Motor neuron (in vitro differentiated cells): ENCODE data around the gene PACSIN1. TPM values are rescaled to one million over a fixed set of nuclear protein-coding genes. Genes with fewer than 3 reads are reported as not detected.

ENCODE experiments used
- ATAC-seq, 8 experiments: fragments of 200-7000 bp; cut with Tn5 transposase; replicated peaks in 6 of 8; 2 replicates each; pipeline ENCODE4 v1.8.0; 2021; ENCODE audit warnings: mild to moderate bottlenecking in 8 of 8, moderate library complexity in 8 of 8
- H3K27ac ChIP-seq, 2 donors: fragments of 250-450 bp; sonication (Bioruptor Pico); 2 replicates each; pipeline ENCODE4 v1.9.0; 2021; ENCODE audit warnings: antibody characterized with exemption in 2 of 2, mild to moderate bottlenecking in 2 of 2, moderate library complexity in 1 of 2
- H3K4me1 ChIP-seq, 2 donors: fragments of 250-450 bp; sonication (Bioruptor Pico); replicated peaks in 1 of 2; 2 replicates each; pipeline ENCODE4 v1.6.1; 2021; ENCODE audit warnings: antibody characterized with exemption in 2 of 2, mild to moderate bottlenecking in 2 of 2, moderate library complexity in 1 of 2
- H3K4me3 ChIP-seq, 5 donors: fragments of 250-450 bp; sonication (Bioruptor Pico); 2 replicates each; pipeline ENCODE4 v1.9.0; 2021; ENCODE audit warnings: antibody characterized with exemption in 5 of 5, mild to moderate bottlenecking in 5 of 5, moderate library complexity in 4 of 5
- WGBS, 10 experiments: fragments of 450-650 bp; shearing (Covaris generic); methylation state at CpG; one replicate each; pipeline ENCODE4 v1.0.0; 2022; 5-methylcytosine and 5-hydroxymethylcytosine counted together
- in situ Hi-C, 9 experiments: fragments of 400-800 bp; cut with MboI; loops; one replicate each; pipeline ENCODE4 v1.15.0; 2021; ENCODE audit warnings: low sequenced_read_pairs in 9 of 9, low pct_unique_long_range_greater_than_20kb in 2 of 9; ENCODE audit not compliant: unreplicated experiment in 9 of 9
- total RNA-seq, 8 experiments: library from RNA; unstranded; fragments of 300-600 nt; gene quantifications; 2 replicates each; pipeline versions ENCODE4 v1.2.3 to v1.2.4, GENCODE V29; 2022

Gene PACSIN1
- total RNA-seq, 8 experiments from 2014 or later: 0.61 to 4.7 (median 1.3) TPM

DNA sequence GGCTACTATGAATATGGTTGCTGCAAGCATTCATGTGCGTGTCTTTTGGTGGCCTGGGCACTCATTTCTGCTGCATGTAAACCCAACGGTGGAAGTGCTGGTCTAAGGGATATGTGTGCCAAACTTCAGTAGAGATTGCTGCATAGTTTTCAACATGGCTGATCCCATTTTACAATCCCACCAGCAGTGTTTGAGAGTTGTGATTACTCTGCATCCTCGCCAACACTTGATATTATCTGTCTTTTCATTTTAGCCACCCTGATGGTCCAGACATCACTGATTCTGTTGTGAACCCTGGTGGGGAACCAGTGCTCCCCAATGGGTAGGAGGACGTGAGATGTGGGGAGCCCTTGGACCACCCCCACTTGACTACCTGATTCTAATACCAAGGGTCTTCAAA lies 27.5 kb downstream of the PACSIN1 start:
- in situ Hi-C loops: no loop called here
- H3K4me1 ChIP-seq: peaks cover 13 to 17% of the 10 kb centered on the region in 2 donors
- ATAC-seq: no peak
- no peak overlapping the region for H3K27ac ChIP-seq
- no peak overlapping the region for H3K4me3 ChIP-seq
- 41 to 100% (median 86%) methylated on average over 2 to 4 of the region's 4 CpGs; no CpG with 5 or more reads in 4 of the 10 experiments for WGBS, 10 experiments

DNA sequence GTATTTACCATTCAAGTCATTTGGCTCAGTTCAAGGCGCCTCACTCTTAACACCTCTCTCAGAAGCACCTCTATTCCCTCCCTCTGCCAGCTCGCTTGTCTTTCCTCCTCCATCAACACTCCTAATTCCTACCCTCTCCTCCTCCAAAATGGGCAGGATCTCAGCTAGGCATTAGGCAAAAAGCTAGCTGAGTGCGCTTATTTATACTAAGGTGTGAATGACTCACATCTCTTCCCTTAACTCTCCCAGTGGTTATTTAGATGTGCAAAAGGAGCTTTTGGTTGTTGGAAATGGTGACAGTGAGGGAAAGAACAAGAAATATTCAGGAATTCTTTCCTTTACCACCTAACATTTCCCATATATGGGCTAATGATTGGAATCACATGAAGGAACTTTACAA lies 29.1 kb downstream of the PACSIN1 start:
- peak in 1 of 8 experiments; percentile 70 for ATAC-seq
- no peak overlapping the region for H3K27ac ChIP-seq
- 17 to 100% (median 93%) methylated on average over 1 to 3 of the region's 3 CpGs; no CpG with 5 or more reads in 1 of the 10 experiments for WGBS, 10 experiments
- H3K4me1 ChIP-seq: peaks cover 13 to 16% of the 10 kb centered on the region in 2 donors
- H3K4me3 ChIP-seq: no peak overlapping the region
- in situ Hi-C loops: no loop called here

DNA sequence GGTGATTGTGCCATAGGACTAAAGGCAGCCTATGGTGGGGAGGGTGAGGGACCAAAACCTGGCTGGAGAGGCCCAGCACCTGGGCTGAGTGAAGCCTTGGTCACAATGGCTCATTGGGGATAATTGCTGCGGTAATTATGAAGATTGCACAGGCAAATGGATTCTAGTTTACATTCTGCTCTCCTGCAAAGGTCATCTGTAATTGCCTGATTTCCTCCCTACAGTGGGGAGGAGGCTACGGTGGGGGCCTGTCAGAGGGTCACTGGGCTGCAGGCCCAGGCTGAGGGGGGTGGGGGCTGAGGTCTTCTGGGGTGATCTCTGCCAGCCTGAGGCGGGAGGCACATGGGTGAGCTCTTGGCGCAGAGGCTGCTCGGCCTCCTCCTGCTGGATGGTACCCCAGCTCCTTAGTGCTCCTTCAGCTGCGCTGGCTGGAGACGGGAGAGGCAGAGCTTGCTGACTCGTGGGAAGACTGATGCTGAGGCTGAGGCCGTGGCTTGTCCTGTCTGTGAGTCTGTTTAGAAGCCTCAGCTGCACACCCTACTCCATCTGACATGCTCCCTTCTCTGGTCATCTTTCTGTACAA lies 30.3 kb downstream of the PACSIN1 start:
- H3K27ac ChIP-seq: no peak overlapping the region
- 0 to 67% (median 30%) methylated on average over 1 to 2 of the region's 9 CpGs; no CpG with 5 or more reads in 6 of the 10 experiments for WGBS, 10 experiments
- ATAC-seq: peak in 3 of 8 experiments; percentile 20 to 43 (median 31)
- in situ Hi-C loops: no loop called here
- H3K4me3 ChIP-seq: no peak overlapping the region
- peaks cover 3 to 4% of the 10 kb centered on the region in 2 donors for H3K4me1 ChIP-seq

DNA sequence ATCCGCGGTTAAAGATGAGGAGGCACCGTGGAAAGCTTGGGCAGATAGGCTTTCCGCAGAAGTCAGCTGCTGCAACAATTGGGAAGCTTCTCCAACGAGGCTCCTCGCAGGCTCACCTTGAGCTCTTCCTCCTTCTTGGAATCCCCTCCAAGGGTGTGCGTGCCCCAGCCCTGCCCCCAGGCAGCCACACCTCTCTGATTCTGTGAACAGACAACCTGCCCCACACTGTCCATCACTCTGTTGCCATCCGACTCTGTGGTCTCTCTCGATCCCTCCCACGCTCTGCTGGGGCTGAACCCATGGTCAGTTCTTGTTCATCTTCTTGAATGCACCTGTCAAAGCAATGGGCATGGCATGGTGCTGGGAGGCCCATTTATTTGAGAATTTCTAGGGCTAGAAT lies 31.5 kb downstream of the PACSIN1 start:
- in situ Hi-C loops: no loop called here
- no peak for ATAC-seq
- Histone ChIP-seq H3K4me3 (no peak overlapping the region), H3K4me1 (no peaks in the 10 kb centered on the region), H3K27ac (no peak overlapping the region)
- WGBS, 10 experiments: 70 to 89% (median 78%) methylated on average over 3 to 4 of the region's 10 CpGs; no CpG with 5 or more reads in 6 of the 10 experiments

DNA sequence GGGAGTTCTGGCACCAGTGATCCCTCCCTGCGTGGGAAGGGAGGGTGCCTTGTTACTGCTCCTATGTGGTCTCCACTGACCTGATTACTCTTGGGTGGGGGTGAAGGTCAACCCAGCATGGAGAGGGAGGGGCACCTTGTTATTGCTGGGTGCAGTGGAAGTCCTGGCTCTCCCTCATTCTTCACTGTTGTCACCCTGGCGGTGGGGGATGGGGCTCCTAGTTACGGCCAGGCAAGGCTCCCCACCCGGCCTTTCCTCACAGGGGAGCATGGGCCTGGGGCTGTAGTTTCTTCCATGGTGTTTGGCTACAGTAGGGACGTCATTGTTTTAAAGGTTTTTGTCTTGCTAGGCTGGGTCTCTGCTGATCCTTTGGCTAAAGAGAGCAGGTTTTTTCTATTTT lies 40.8 kb downstream of the PACSIN1 start:
- Histone ChIP-seq H3K4me3 (no peak overlapping the region), H3K27ac (no peak overlapping the region), H3K4me1 (peaks cover 0 to 4% of the 10 kb centered on the region in 2 donors)
- no peak for ATAC-seq
- in situ Hi-C loops: no loop called here
- WGBS, 10 experiments: 17 to 94% (median 61%) methylated on average over 1 to 3 of the region's 5 CpGs; no CpG with 5 or more reads in 2 of the 10 experiments

DNA sequence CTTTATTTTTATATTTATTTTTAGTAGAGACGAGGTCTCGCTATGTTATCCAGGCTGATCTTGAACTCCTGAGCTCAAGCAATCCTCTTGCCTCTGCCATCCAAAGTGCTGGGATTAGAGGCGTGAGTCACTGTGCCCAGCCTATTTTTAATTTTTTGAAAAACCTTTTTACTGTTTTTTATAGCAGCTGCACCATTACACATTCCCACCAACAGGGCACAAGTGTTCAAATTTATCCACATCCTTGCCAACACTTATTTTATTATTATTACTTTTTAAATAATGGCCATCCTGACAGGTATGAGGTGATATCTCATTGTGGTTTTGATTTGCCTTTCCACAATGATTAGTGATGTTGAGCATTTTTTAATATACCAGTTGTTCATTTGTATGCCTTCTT lies 42.5 kb downstream of the PACSIN1 start:
- 73 to 100% (median 90%) methylated on average over 2 to 3 of the region's 3 CpGs; no CpG with 5 or more reads in 1 of the 10 experiments for WGBS, 10 experiments
- Histone ChIP-seq H3K4me1 (peaks cover 12 to 19% of the 10 kb centered on the region in 2 donors), H3K4me3 (no peak overlapping the region), H3K27ac (no peak overlapping the region)
- in situ Hi-C loops: no loop called here
- ATAC-seq: no peak

DNA sequence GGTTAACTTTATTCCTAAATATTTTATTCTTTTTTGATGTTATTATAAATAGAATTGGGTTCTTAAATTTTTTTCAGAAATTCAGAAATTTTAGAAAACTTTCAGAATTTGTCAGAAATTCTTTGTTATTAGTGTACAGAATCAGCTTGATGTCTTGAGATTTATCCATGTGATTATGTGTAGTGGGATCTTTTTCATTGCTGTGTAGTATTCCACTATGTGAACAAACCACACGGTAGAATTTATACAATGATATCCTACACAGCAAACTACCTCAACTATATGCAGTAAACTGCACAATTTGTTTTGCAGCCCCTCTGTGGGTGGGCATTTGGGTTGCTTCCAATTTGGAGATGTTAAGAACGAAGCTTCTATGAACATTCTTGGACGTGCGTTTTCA lies 43.9 kb downstream of the PACSIN1 start:
- in situ Hi-C loops: no loop called here
- Histone ChIP-seq H3K4me1 (peaks cover 22 to 29% of the 10 kb centered on the region in 2 donors), H3K27ac (no peak overlapping the region), H3K4me3 (no peak overlapping the region)
- WGBS, 10 experiments: 71 to 100% (median 95%) methylated on average over 1 to 4 of the region's 4 CpGs
- no peak for ATAC-seq

DNA sequence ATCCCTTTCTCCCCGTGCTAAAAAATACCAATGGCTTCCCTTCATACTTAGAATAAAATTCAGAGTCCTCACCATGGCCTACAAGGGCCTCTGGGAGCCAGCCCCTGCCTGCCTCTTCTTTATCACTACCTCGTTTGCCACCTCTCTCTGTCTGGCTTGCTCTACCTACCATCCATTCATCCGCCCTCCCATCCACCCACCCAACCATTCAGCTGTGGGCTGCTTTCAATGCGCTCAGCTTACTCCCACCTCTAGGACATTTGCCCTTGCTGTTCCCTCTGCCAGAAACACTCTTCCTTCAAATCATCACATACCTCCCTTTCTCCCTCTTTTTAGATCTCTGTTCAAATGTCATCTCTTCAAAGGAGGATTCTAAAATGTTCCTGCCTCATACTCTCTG lies 44.4 kb downstream of the PACSIN1 start:
- in situ Hi-C loops: no loop called here
- H3K4me1 ChIP-seq: peaks cover 27 to 34% of the 10 kb centered on the region in 2 donors
- no peak overlapping the region for H3K27ac ChIP-seq
- no peak overlapping the region for H3K4me3 ChIP-seq
- 40 to 90% (median 77%) methylated on average over 1 to 3 of the region's 4 CpGs; no CpG with 5 or more reads in 4 of the 10 experiments for WGBS, 10 experiments
- no peak for ATAC-seq

DNA sequence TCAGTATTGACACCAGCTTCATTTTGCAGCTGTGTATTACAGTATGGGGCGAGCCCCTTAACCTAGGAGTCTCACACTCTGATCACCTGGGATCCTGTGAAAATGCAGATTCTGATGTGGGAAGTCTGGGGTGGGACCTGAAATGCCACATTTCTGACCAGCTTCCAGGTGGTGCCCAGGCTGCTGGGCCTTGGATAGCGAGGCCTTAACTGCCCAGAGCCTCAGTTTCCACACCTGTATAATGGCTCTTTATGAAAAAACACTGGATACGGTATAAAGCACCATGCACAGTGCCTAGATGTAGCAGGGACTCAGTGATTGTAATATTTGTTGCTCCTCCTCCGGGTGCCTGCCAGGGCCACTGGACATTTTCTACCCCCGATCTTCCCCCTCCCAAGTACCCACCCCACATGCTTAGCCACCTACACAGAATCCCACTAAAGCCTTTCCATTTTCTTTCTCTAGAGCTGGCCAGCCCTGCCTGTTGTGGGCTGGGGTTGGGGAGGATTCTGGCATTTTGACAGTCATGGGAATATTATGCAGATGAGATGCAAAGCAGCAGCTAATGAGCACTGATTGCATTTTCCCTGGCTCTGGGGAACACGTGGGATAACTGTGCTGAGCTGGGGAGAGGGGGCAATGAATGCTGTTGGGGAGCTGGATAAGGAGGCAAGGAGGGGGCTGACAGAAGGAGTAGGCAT lies 45.5 kb downstream of the PACSIN1 start:
- Histone ChIP-seq H3K27ac (no peak overlapping the region), H3K4me1 (peaks cover 36 to 43% of the 10 kb centered on the region in 2 donors), H3K4me3 (no peak overlapping the region)
- WGBS, 10 experiments: 60 to 100% (median 94%) methylated on average over 1 to 3 of the region's 6 CpGs; no CpG with 5 or more reads in 4 of the 10 experiments
- in situ Hi-C loops: no loop called here
- peak in 1 of 8 experiments; percentile 79 for ATAC-seq

DNA sequence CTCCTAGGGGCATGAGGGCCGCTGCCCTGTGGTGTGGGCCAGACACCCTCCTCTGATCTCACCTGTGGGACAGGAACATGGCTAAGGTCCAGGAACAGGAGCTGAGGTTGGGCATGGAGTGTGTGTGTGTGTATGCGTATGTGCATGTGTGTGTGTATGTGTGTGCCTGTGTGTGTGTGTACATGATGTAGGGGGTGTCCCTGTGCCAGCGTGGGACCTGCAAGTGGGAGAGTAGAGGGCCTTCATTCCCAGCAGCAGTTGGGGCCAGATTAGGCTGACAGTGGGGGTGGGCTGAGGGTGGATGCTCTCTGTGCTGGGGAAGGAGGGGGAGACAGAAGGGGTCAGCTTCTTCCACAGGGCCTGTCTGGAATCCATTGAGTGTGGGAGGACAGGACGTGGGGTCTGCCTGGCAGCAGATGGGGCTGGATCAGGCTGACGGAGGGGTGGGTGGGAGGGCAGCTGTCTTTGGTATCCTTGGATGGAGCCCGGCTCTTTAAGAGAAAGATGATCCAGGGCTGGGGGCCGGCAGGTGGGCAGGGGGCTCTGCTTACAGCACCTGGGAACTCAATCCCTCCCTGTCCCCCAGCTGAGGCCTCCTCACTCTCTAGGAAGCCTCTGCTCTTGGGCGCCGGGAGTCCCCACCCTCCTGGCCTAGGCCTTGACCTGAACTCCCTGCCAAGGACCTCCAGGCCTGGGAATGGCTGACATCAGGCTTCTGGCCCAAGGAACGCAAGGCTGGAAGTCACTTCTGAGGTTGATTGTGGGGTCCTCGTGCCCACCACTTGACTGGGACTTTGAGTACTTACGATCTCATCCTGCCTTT lies 46.2 kb downstream of the PACSIN1 start:
- peaks cover 36 to 43% of the 10 kb centered on the region in 2 donors for H3K4me1 ChIP-seq
- peak in 1 of 8 experiments; percentile 45 for ATAC-seq
- 0 to 56% methylated on average over 1 to 6 of the region's 12 CpGs; no CpG with 5 or more reads in 8 of the 10 experiments for WGBS, 10 experiments
- H3K4me3 ChIP-seq: no peak overlapping the region
- H3K27ac ChIP-seq: no peak overlapping the region
- in situ Hi-C loops: no loop called here

DNA sequence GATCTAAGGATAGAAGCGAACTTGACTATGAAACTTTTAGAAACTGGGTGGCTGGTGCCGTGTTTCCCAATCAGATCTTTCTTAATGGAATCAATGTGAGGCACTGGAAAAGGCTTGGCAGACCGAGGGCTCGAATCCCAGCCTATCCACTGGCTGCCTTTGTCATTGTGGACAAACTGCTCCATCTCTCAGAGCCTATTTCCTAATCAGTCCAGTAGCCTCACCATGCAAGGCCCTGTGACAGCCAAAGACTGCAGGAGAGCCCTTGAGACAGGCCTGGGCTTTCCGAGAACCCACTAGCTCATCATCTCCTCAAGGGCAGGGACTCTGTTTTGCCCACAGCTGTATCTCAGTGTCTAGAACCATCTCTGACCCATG lies 46.9 kb downstream of the PACSIN1 start:
- no peak for ATAC-seq
- in situ Hi-C loops: no loop called here
- 34 to 100% (median 86%) methylated on average over 1 to 4 of the region's 5 CpGs; no CpG with 5 or more reads in 4 of the 10 experiments for WGBS, 10 experiments
- H3K4me1 ChIP-seq: peaks cover 36 to 43% of the 10 kb centered on the region in 2 donors
- H3K4me3 ChIP-seq: no peak overlapping the region
- H3K27ac ChIP-seq: peak overlapping the region in 1 of 2 donors; percentile 12

DNA sequence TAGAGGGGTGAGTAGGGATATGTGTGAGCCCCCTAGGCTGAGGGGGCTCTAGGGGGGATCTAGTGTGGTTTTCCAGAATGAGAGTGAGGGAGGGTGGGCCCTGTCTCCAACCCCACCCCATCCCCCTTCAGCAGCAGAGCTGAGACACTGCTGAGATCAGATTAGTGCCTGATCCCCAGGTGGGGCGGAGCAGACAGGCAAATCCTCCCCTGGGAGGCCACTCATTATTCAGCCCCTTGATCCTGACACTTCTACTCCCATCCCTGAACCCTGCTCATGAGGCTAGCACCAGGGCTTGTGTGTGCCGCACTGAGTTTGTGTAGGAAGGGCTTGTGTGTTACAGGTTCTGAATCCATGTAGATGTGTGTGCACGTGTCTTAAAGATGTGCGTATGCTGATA lies 47.8 kb downstream of the PACSIN1 start:
- 90 to 100% methylated on average over 1 to 2 of the region's 4 CpGs; no CpG with 5 or more reads in 8 of the 10 experiments for WGBS, 10 experiments
- Histone ChIP-seq H3K27ac (peak overlapping the region in 1 of 2 donors; percentile 11), H3K4me3 (no peak overlapping the region), H3K4me1 (peaks cover 36 to 43% of the 10 kb centered on the region in 2 donors)
- ATAC-seq: peak in 3 of 8 experiments; percentile 9 to 35 (median 14)
- in situ Hi-C loops: no loop called here

DNA sequence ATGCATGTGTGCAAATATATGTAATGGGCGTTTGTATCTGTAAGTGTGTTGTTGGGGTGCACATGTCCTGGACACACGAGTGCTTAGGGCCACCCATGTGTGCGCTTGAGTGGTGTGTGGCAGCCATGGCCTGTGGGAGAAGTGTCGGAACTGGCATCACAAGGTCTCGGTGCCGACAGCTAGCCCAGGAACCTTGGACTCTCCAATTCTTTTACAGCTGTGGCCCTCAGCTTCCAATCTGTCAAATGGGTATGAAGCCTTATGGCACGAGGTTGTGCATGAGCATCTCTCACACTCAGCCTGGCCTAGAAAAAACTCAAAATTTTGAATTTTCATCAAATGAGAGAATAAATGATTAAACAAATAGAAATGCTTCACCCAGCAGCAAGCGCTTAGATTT lies 48.2 kb downstream of the PACSIN1 start:
- in situ Hi-C loops: no loop called here
- Histone ChIP-seq H3K4me3 (no peak overlapping the region), H3K4me1 (peaks cover 36 to 43% of the 10 kb centered on the region in 2 donors), H3K27ac (peak overlapping the region; percentile 11)
- ATAC-seq: no peak
- WGBS, 10 experiments: 40 to 100% (median 88%) methylated on average over 1 to 8 of the region's 8 CpGs; no CpG with 5 or more reads in 2 of the 10 experiments
